B cell (primary cell): ENCODE measurements around the gene LHFPL4. TPM values are rescaled to one million over a fixed set of nuclear protein-coding genes. Genes with fewer than 3 reads are reported as not detected.

ENCODE experiments used
- ATAC-seq: fragments of 200-7000 bp; cut with Tn5 transposase; one replicate; pipeline ENCODE4 v1.10.0; 2021; ENCODE audit warnings: low read depth, mild to moderate bottlenecking, moderate number of reproducible peaks, moderate library complexity
- CTCF ChIA-PET: fragments of 350-600 bp; sonication (Branson Sonifier 250); formaldehyde crosslinking; loops from one replicate; lab custom pipeline; 2021; ENCODE audit warnings: antibody characterized with exemption, inconsistent platforms; lab: Charles Lee
- POLR2A ChIA-PET: fragments of 350-600 bp; sonication (Branson Sonifier 250); formaldehyde crosslinking; loops from one replicate; lab custom pipeline; 2021; ENCODE audit warnings: antibody characterized with exemption; lab: Charles Lee
- DNase-seq: peaks from one replicate; pipeline ENCODE4 v3.0.0; 2013
- H2AFZ ChIP-seq: 2 replicates; pipeline ENCODE4 v1.6.1; 2012; ENCODE audit warnings: mild to moderate bottlenecking, low read depth, low read length; ENCODE audit not compliant: insufficient read depth, poor library complexity, severe bottlenecking
- H3K27ac ChIP-seq, 2 donors: 1 replicate in 1 of 2; 2 replicates in 1 of 2; pipeline ENCODE4 v1.5.1; 2012 to 2013; ENCODE audit warnings: low read length in 2 of 2, mild to moderate bottlenecking in 2 of 2, moderate library complexity in 1 of 2
- H3K27me3 ChIP-seq, 4 experiments: fragments of 200-600 bp in 1 of 4; sonication (generic) in 1 of 4; replicated peaks in 1 of 4; 1 replicate in 2 of 4; 2 replicates in 2 of 4; pipeline versions ENCODE4 v1.6.1 to v1.7.0; 2013 to 2016; ENCODE audit warnings: low read length in 3 of 4, mild to moderate bottlenecking in 2 of 4, mixed read lengths in 1 of 4, moderate library complexity in 1 of 4; ENCODE audit not compliant: insufficient read depth in 4 of 4, control insufficient read depth in 3 of 4; ENCODE audit errors: control extremely low read depth in 1 of 4
- H3K36me3 ChIP-seq, 2 experiments: replicated peaks in 1 of 2; 1 replicate in 1 of 2; 2 replicates in 1 of 2; pipeline versions ENCODE4 v1.6.1 to v1.7.1; 2013; ENCODE audit warnings: low read length in 1 of 2; ENCODE audit not compliant: insufficient read depth in 2 of 2, control insufficient read depth in 1 of 2; ENCODE audit errors: control extremely low read depth in 1 of 2, extremely low read depth in 1 of 2
- H3K4me1 ChIP-seq, 2 donors: fragments of 200-600 bp in 1 of 2; sonication (generic) in 1 of 2; 1 replicate in 1 of 2; 2 replicates in 1 of 2; pipeline versions ENCODE4 v1.5.1 to v1.6.1; 2013 to 2017; ENCODE audit warnings: low read length in 2 of 2; ENCODE audit not compliant: control insufficient read depth in 2 of 2, insufficient read depth in 2 of 2
- H3K4me2 ChIP-seq: replicated peaks from 2 replicates; pipeline ENCODE3; 2012; ENCODE audit warnings: mild to moderate bottlenecking, low read depth, low read length; ENCODE audit not compliant: poor library complexity, severe bottlenecking
- H3K4me3 ChIP-seq, 5 experiments: fragments of 200-600 bp in 1 of 5; sonication (generic) in 1 of 5; 1 replicate in 3 of 5; 2 replicates in 2 of 5; pipeline versions ENCODE4 v1.5.1 to v1.7.0; 2011 to 2016; ENCODE audit warnings: low read length in 4 of 5, mild to moderate bottlenecking in 4 of 5, low read depth in 2 of 5, control low read depth in 1 of 5, moderate library complexity in 1 of 5; ENCODE audit not compliant: insufficient read depth in 1 of 5; ENCODE audit errors: control extremely low read depth in 1 of 5, extremely low read depth in 1 of 5
- H3K79me2 ChIP-seq: fragments of 200-600 bp; sonication (generic); one replicate; pipeline ENCODE4 v1.6.0; 2016; ENCODE audit warnings: low read length; ENCODE audit not compliant: control insufficient read depth, insufficient read depth
- H3K9ac ChIP-seq: fragments of 200-600 bp; sonication (generic); 2 replicates; pipeline ENCODE4 v1.6.1; 2017; ENCODE audit warnings: mild to moderate bottlenecking, low read length, moderate library complexity
- H3K9me3 ChIP-seq, 3 donors: one replicate each; pipeline versions ENCODE4 v1.6.1 to v1.7.1; 2013; ENCODE audit warnings: low read length in 2 of 3; ENCODE audit not compliant: control insufficient read depth in 2 of 3, insufficient read depth in 1 of 3; ENCODE audit errors: control extremely low read depth in 1 of 3
- H4K20me1 ChIP-seq: 2 replicates; pipeline ENCODE4 v1.6.0; 2012; ENCODE audit warnings: mild to moderate bottlenecking, low read length; ENCODE audit not compliant: insufficient read depth, control insufficient read depth, poor library complexity, severe bottlenecking
- H3K27ac Mint-ChIP-seq: one replicate; pipeline ENCODE4 v1.8.0; 2021; ENCODE audit warnings: mixed read lengths
- H3K27me3 Mint-ChIP-seq: one replicate; pipeline ENCODE4 v1.8.0; 2021; ENCODE audit warnings: mixed read lengths
- H3K4me1 Mint-ChIP-seq: one replicate; pipeline ENCODE4 v1.8.0; 2021; ENCODE audit warnings: mixed read lengths
- H3K4me3 Mint-ChIP-seq: one replicate; pipeline ENCODE4 v1.8.0; 2021; ENCODE audit warnings: mixed read lengths
- H3K9me3 Mint-ChIP-seq: one replicate; pipeline ENCODE4 v1.8.0; 2022; ENCODE audit warnings: mixed read lengths; ENCODE audit not compliant: insufficient read depth
- CTCF ChIP-seq: fragments of 200-600 bp; IDR thresholded peaks from one replicate; pipeline ENCODE4 v1.8.0; 2022; ENCODE audit warnings: antibody characterized with exemption, mild to moderate bottlenecking
- EZH2 ChIP-seq: IDR thresholded peaks from 2 replicates; pipeline ENCODE4 v1.6.1; 2012; ENCODE audit warnings: borderline replicate concordance, low read depth, mild to moderate bottlenecking, moderate library complexity, low read length; ENCODE audit not compliant: insufficient read depth, poor library complexity, severe bottlenecking
- WGBS: methylation state at CpG from one replicate; pipeline ENCODE4 v1.1.5; 2013; ENCODE audit warnings: missing lambda C conversion rate; ENCODE audit not compliant: insufficient coverage; 5-methylcytosine and 5-hydroxymethylcytosine counted together
- intact Hi-C: fragments of 100-400 bp; cut with micrococcal nuclease; formaldehyde crosslinking; loops from one replicate; pipeline ENCODE4 v1.10.0; 2022
- polyA plus RNA-seq: library from polyadenylated mRNA; depleted of rRNA; stranded (reverse); fragments of >200 nt; gene quantifications from 2 replicates; pipeline ENCODE4 v1.2.3, GENCODE V29; 2012
- total RNA-seq, 2 donors: library from RNA; stranded (reverse); fragments of 120-200 nt in 1 of 2; gene quantifications; 1 replicate in 1 of 2; 2 replicates in 1 of 2; pipeline versions ENCODE4 v1.2.3 to v1.2.4, GENCODE V29; 2013 to 2022

LHFPL4 gene
- total and polyA plus RNA-seq, 2 donors (not counting 1 experiment from before 2014, with no cell fraction given): not detected

- Histone ChIP-seq H3K79me2 (no peaks in the 10 kb centered on the region), H3K4me2 (no peak overlapping the region), H2AFZ (no peak overlapping the region), H3K9me3 (no peaks in the 10 kb centered on the region), H3K9ac (no peak overlapping the region), H4K20me1 (peaks cover 8% of the 10 kb centered on the region), H3K27me3 (no peaks in the 10 kb centered on the region), H3K27ac (peak overlapping the region in 1 of 2 donors; percentile 50), H3K4me1 (peaks cover 0 to 4% of the 10 kb centered on the region in 2 donors), H3K4me3 (no peak overlapping the region), H3K36me3 (peaks cover 26 to 61% of the 10 kb centered on the region in 2 experiments)
- WGBS: no CpG with 5 or more reads among the region's 2 CpGs
- no peak for TF ChIP-seq EZH2
- TF ChIP-seq CTCF: no peak
- DNase-seq: no peak
- Mint-ChIP-seq H3K9me3 (no peaks in the 10 kb centered on the region), H3K4me1 (peaks cover 6% of the 10 kb centered on the region), H3K4me3 (no peak overlapping the region), H3K27ac (peak overlapping the region; percentile 28), H3K27me3 (no peaks in the 10 kb centered on the region)
- intact Hi-C loops: loop anchor here (2.0 to 5.0 kb wide), 2 partner anchors 16 to 100 kb away; no protein-coding TSS in a partner anchor
- ChIA-PET POLR2A (interaction anchor here (1.1 kb wide), 1 partner anchor 56 kb away, joined by 8 read pairs; no protein-coding TSS in a partner anchor), CTCF (interaction anchor here (0.7 to 1.3 kb wide), 4 partner anchors 13 to 878 kb away, joined by 3 to 6 read pairs (median 4); no protein-coding TSS in a partner anchor)
- ATAC-seq: no peak
Observed at GRCh38 chr3:9452417-9452816, 101.2 kb downstream of the LHFPL4 start.

GRCh38 chr3:9450991-9451390 is 102.6 kb downstream of the LHFPL4 start:
- no CpG with 5 or more reads among the region's 2 CpGs for WGBS
- peaks cover 0 to 4% of the 10 kb centered on the region in 2 donors for H3K4me1 ChIP-seq
- H3K79me2 ChIP-seq: no peaks in the 10 kb centered on the region
- Mint-ChIP-seq H3K27ac (no peak overlapping the region), H3K27me3 (no peaks in the 10 kb centered on the region), H3K4me1 (peaks cover 6% of the 10 kb centered on the region), H3K9me3 (no peaks in the 10 kb centered on the region), H3K4me3 (no peak overlapping the region)
- no peaks in the 10 kb centered on the region for H3K9me3 ChIP-seq
- H3K27ac ChIP-seq: no peak overlapping the region
- H3K27me3 ChIP-seq: no peaks in the 10 kb centered on the region
- H4K20me1 ChIP-seq: peaks cover 8% of the 10 kb centered on the region
- peaks cover 27 to 75% of the 10 kb centered on the region in 2 experiments for H3K36me3 ChIP-seq
- H2AFZ ChIP-seq: no peak overlapping the region
- no peak overlapping the region for H3K4me2 ChIP-seq
- no peak for DNase-seq
- CTCF ChIA-PET: interaction anchor here (0.8 to 1.3 kb wide), 2 partner anchors 12 to 98 kb away, joined by 3 to 4 read pairs; no protein-coding TSS in a partner anchor
- no peak for ATAC-seq
- no peak overlapping the region for H3K4me3 ChIP-seq
- POLR2A ChIA-PET: no interaction called here
- H3K9ac ChIP-seq: no peak overlapping the region
- intact Hi-C loops: loop anchor here (5.0 kb wide), 1 partner anchor 99 kb away; no protein-coding TSS in a partner anchor
- TF ChIP-seq EZH2 (no peak), CTCF (no peak)
